A549 (cell line): ENCODE data around the gene TMEM30A. TPM values are rescaled to one million over a fixed set of nuclear protein-coding genes. Genes with fewer than 3 reads are reported as not detected.

Experiments used
- ATAC-seq, 2 experiments: fragments of 200-7000 bp in 1 of 2; fragments of >200 bp in 1 of 2; cut with Nextera tagmentation in 1 of 2; cut with Tn5 transposase in 1 of 2; 3 replicates each; pipeline versions ENCODE4 v1.8.0 to v1.9.1; 2018 to 2020; ENCODE audit warnings: mild to moderate bottlenecking in 1 of 2, moderate library complexity in 1 of 2
- CTCF ChIA-PET: fragments of 300-600 bp; sonication (Branson Sonifier 250); formaldehyde crosslinking; extraction: SDS; loops from one replicate; lab custom pipeline; 2021; ENCODE audit warnings: antibody characterized with exemption, inconsistent platforms; lab: Yijun Ruan, JAX
- POLR2A ChIA-PET: fragments of 350-600 bp; formaldehyde crosslinking; extraction: SDS; loops from one replicate; lab custom pipeline; 2021; ENCODE audit warnings: antibody characterized with exemption, inconsistent platforms; lab: Yijun Ruan, JAX
- DNase-seq, 2 experiments: peaks; one replicate each; pipeline versions ENCODE4 v3.0.0 to v3.0.0-alpha.2; 2011 to 2016; ENCODE audit warnings: low read depth in 1 of 2, low spot score in 1 of 2
- FAIRE-seq: peaks from 2 replicates; lab custom pipeline; 2011; peaks lifted over from hg19 to GRCh38; lab: Jason Lieb, UNC
- H3K27ac ChIP-seq, 2 experiments: fragments of >200 bp; sonication (Bioruptor Twin); formaldehyde crosslinking; 3 replicates each; pipeline ENCODE4 v1.5.1; 2016 to 2017
- H3K4me1 ChIP-seq: fragments of >200 bp; sonication (Bioruptor Twin); formaldehyde crosslinking; 3 replicates; pipeline ENCODE4 v1.6.1; 2016
- H3K4me2 ChIP-seq: fragments of >200 bp; sonication (Bioruptor Twin); formaldehyde crosslinking; 3 replicates; pipeline ENCODE4 v1.6.1; 2016
- H3K4me3 ChIP-seq: fragments of >200 bp; sonication (Bioruptor Twin); formaldehyde crosslinking; 3 replicates; pipeline ENCODE4 v1.5.1; 2016
- H3K9me3 ChIP-seq: fragments of >200 bp; sonication (Bioruptor Twin); formaldehyde crosslinking; 3 replicates; pipeline ENCODE4 v1.6.1; 2016
- CBX2 ChIP-seq: fragments of 200-600 bp; sonication (generic); IDR thresholded peaks from 2 replicates; pipeline ENCODE4 v1.6.1; 2016; ENCODE audit warnings: low read depth, mild to moderate bottlenecking, borderline replicate concordance
- CHD2 ChIP-seq: fragments of 150-350 bp; IDR thresholded peaks from 2 replicates; pipeline ENCODE4 v1.6.1; 2014; ENCODE audit warnings: low read length; ENCODE audit not compliant: partially characterized antibody
- CHD4 ChIP-seq: fragments of 200-600 bp; sonication (generic); IDR thresholded peaks from 2 replicates; pipeline ENCODE4 v1.6.1; 2016; ENCODE audit warnings: antibody characterized with exemption, mild to moderate bottlenecking, borderline replicate concordance
- CTCF ChIP-seq: fragments of >200 bp; sonication (Bioruptor Twin); formaldehyde crosslinking; IDR thresholded peaks from 3 replicates; pipeline ENCODE4 v1.5.1; 2016
- E2F6 ChIP-seq: IDR thresholded peaks from 2 replicates; pipeline ENCODE4 v1.6.1; 2012; ENCODE audit warnings: low read depth, borderline replicate concordance
- EHMT2 ChIP-seq: fragments of 200-600 bp; sonication (generic); IDR thresholded peaks from 2 replicates; pipeline ENCODE4 v1.6.1; 2016; ENCODE audit warnings: antibody characterized with exemption, low read depth, mild to moderate bottlenecking, moderate library complexity
- ESRRA ChIP-seq: fragments of 150-350 bp; IDR thresholded peaks from 2 replicates; pipeline ENCODE4 v1.6.1; 2014; ENCODE audit warnings: mild to moderate bottlenecking, low read length, borderline replicate concordance
- FOSL2 ChIP-seq, 2 experiments: fragments of 450-650 bp in 1 of 2; fragments of >200 bp in 1 of 2; sonication (Bioruptor Twin) in 1 of 2; formaldehyde crosslinking; IDR thresholded peaks; 2 replicates each; pipeline versions ENCODE4 v1.5.0 to v1.6.1; 2016 to 2020; ENCODE audit warnings: mild to moderate bottlenecking in 1 of 2, moderate library complexity in 1 of 2
- FOXS1 ChIP-seq: fragments of 250-450 bp; sonication (Bioruptor Pico); IDR thresholded peaks from 2 replicates; pipeline ENCODE4 v1.5.0; 2020; ENCODE audit warnings: mild to moderate bottlenecking, moderate library complexity
- GATA3 ChIP-seq: IDR thresholded peaks from 2 replicates; pipeline ENCODE4 v1.6.1; 2012; ENCODE audit warnings: borderline replicate concordance
- HDAC2 ChIP-seq: fragments of 200-600 bp; sonication (generic); IDR thresholded peaks from 2 replicates; pipeline ENCODE4 v1.6.1; 2016
- HES2 ChIP-seq: fragments of >200 bp; sonication (Bioruptor Twin); formaldehyde crosslinking; IDR thresholded peaks from 2 replicates; pipeline ENCODE4 v1.6.1; 2016
- HEYL ChIP-seq: fragments of 250-450 bp; sonication (Bioruptor Pico); IDR thresholded peaks from 2 replicates; pipeline ENCODE4 v1.8.0; 2021; ENCODE audit warnings: mild to moderate bottlenecking, moderate library complexity
- HOXA7 ChIP-seq: fragments of 250-450 bp; sonication (Bioruptor Pico); IDR thresholded peaks from 2 replicates; pipeline ENCODE4 v1.5.0; 2020; ENCODE audit warnings: mild to moderate bottlenecking, moderate library complexity
- HOXB13 ChIP-seq: fragments of 250-450 bp; sonication (Bioruptor Pico); IDR thresholded peaks from 2 replicates; pipeline ENCODE4 v1.5.0; 2020; ENCODE audit warnings: low read depth, mild to moderate bottlenecking, moderate library complexity
- HOXB5 ChIP-seq: fragments of 250-450 bp; sonication (Bioruptor Pico); IDR thresholded peaks from 2 replicates; pipeline ENCODE4 v1.5.0; 2020; ENCODE audit warnings: mild to moderate bottlenecking, moderate library complexity
- JUN ChIP-seq, 2 experiments: fragments of >200 bp; sonication (Bioruptor Twin); formaldehyde crosslinking; IDR thresholded peaks; 2 replicates in 1 of 2; 3 replicates in 1 of 2; pipeline ENCODE4 v1.6.1; 2016 to 2017
- JUNB ChIP-seq: fragments of >200 bp; sonication (Bioruptor Twin); formaldehyde crosslinking; IDR thresholded peaks from 2 replicates; pipeline ENCODE4 v1.6.1; 2016
- MAFK ChIP-seq: fragments of 450-650 bp; IDR thresholded peaks from 2 replicates; pipeline ENCODE4 v1.6.1; 2014; ENCODE audit not compliant: partially characterized antibody
- MAZ ChIP-seq: fragments of 150-350 bp; IDR thresholded peaks from 2 replicates; pipeline ENCODE4 v1.6.1; 2014; ENCODE audit warnings: antibody characterized with exemption, low read depth, low read length, borderline replicate concordance
- NFE2L2 ChIP-seq: fragments of 150-350 bp; conservative IDR thresholded peaks from 2 replicates; pipeline ENCODE4 v1.6.1; 2014; ENCODE audit warnings: low read length
- PHF8 ChIP-seq: fragments of 200-600 bp; sonication (generic); IDR thresholded peaks from 2 replicates; pipeline ENCODE4 v1.6.1; 2016; ENCODE audit warnings: low read depth, mild to moderate bottlenecking, antibody characterized with exemption, moderate library complexity, borderline replicate concordance
- POLR2AphosphoS2 ChIP-seq: conservative IDR thresholded peaks from 2 replicates; pipeline ENCODE4 v1.6.1; 2012; ENCODE audit warnings: low read length, improper control_type of control experiment, inconsistent platforms
- RAD21 ChIP-seq, 2 experiments: fragments of >200 bp in 1 of 2; sonication (Bioruptor Twin) in 1 of 2; formaldehyde crosslinking in 1 of 2; IDR thresholded peaks in 1 of 2; conservative IDR thresholded peaks in 1 of 2; 2 replicates in 1 of 2; 3 replicates in 1 of 2; pipeline ENCODE4 v1.6.1; 2012 to 2018; ENCODE audit warnings: inconsistent platforms in 1 of 2
- REST ChIP-seq: fragments of 200-600 bp; sonication (generic); IDR thresholded peaks from 2 replicates; pipeline ENCODE4 v1.6.1; 2016; ENCODE audit warnings: antibody characterized with exemption, mild to moderate bottlenecking, moderate library complexity
- RFX5 ChIP-seq: fragments of 450-650 bp; IDR thresholded peaks from 2 replicates; pipeline ENCODE4 v1.7.1; 2014; ENCODE audit warnings: antibody characterized with exemption, mild to moderate bottlenecking, moderate library complexity
- RNF2 ChIP-seq: fragments of 200-600 bp; sonication (generic); IDR thresholded peaks from 2 replicates; pipeline ENCODE4 v1.6.1; 2016; ENCODE audit warnings: low read depth, mild to moderate bottlenecking, antibody characterized with exemption, moderate library complexity, borderline replicate concordance
- SMC3 ChIP-seq: fragments of >200 bp; sonication (Bioruptor Twin); formaldehyde crosslinking; IDR thresholded peaks from 3 replicates; pipeline ENCODE4 v1.6.1; 2018; ENCODE audit warnings: inconsistent platforms
- ZC3H11A ChIP-seq: fragments of 450-650 bp; IDR thresholded peaks from 2 replicates; pipeline ENCODE4 v1.6.1; 2014; ENCODE audit warnings: antibody characterized with exemption, mild to moderate bottlenecking
- ZFP36 ChIP-seq: fragments of 450-650 bp; IDR thresholded peaks from 2 replicates; pipeline ENCODE4 v1.6.1; 2014; ENCODE audit warnings: borderline replicate concordance; ENCODE audit not compliant: partially characterized antibody
- ZNF302 ChIP-seq: fragments of 250-450 bp; sonication (Bioruptor Pico); IDR thresholded peaks from 2 replicates; pipeline ENCODE4 v1.9.0; 2021; ENCODE audit warnings: inconsistent platforms, mild to moderate bottlenecking, moderate library complexity
- WGBS: methylation state at CpG from one replicate; pipeline ENCODE4 v1.1.6; 2017; ENCODE audit errors: missing lambda C conversion rate; 5-methylcytosine and 5-hydroxymethylcytosine counted together
- polyA plus RNA-seq, 4 experiments: library from polyadenylated mRNA; depleted of rRNA in 3 of 4; stranded (reverse); fragments of >200 nt; fragmentation: RNase III in 1 of 4; extraction: RNeasy Plus Mini Kit Qiagen cat#74134 plus additional on column Dnase treatment in 1 of 4; gene quantifications; 2 replicates in 3 of 4; 3 replicates in 1 of 4; pipeline ENCODE4 v1.2.3, GENCODE V29; 2011 to 2017

TMEM30A gene
- polyA plus RNA-seq, 2 of the 4 experiments (the other 2 are of a cell fraction), result 65.1 to 75.5 TPM

GRCh38 chr6:75204959-75205775 is 79.4 kb downstream of the TMEM30A start:
- FAIRE-seq, result no peak
- POLR2A ChIA-PET, result interaction anchor here (2.0 kb wide), 1 partner anchor 796 kb away, joined by 4 read pairs; no protein-coding TSS in a partner anchor

GRCh38 chr6:75204217-75204958 is 80.2 kb downstream of the TMEM30A start:
- ChIA-PET POLR2A (interaction anchor here (0.5 to 2.0 kb wide), 2 partner anchors 537 to 795 kb away, joined by 4 to 5 read pairs; no protein-coding TSS in a partner anchor), CTCF (interaction anchor here (0.6 to 10.4 kb wide), 23 partner anchors 11 to 1349 kb away, joined by 3 to 84 read pairs (median 3); no protein-coding TSS in a partner anchor)
- Histone ChIP-seq H3K9me3 (no peaks in the 10 kb centered on the region), H3K4me1 (peaks cover 8% of the 10 kb centered on the region; the same call in 2 of the 3 replicates), H3K27ac (peak overlapping the region; percentile 60 to 83; a peak in 5 of 6 replicates), H3K4me3 (peak overlapping the region; percentile 56), H3K4me2 (peak overlapping the region; percentile 96)
- WGBS, result 8% methylated on average over 35 of the region's 35 CpGs
- DNase-seq (peak; percentile 67 to 79), FAIRE-seq (no peak), ATAC-seq (peak; percentile 7 to 51; a peak in 4 of 6 replicates)
- TF ChIP-seq NFE2L2 (no peak), SMC3 (peak; percentile 89), HEYL (no peak), CHD4 (no peak), EHMT2 (no peak), HDAC2 (no peak), RAD21 (conservative IDR thresholded peaks at IDR 0.05 in 1 of 2, IDR thresholded peaks at IDR 0.05 in 1 of 2) (peak; percentile 89 to 92), MAFK (no peak), JUN (IDR thresholded peaks at IDR 0.05) (no peak), CHD2 (peak; percentile 32), MAZ (no peak), REST (no peak), JUNB (no peak), ZNF302 (CRISPR knock-in tag) (no peak), GATA3 (no peak), E2F6 (no peak)

More at GRCh38 chr6:75204959-75205775, 79.4 kb downstream of the TMEM30A start:
- DNase-seq (peak; percentile 22 to 35), ATAC-seq (peak; percentile 24 to 53)
- Histone ChIP-seq H3K4me1 (peaks cover 8% of the 10 kb centered on the region; the same call in 2 of the 3 replicates), H3K4me3 (peak overlapping the region; percentile 56), H3K4me2 (peak overlapping the region; percentile 96), H3K27ac (peak overlapping the region; percentile 60 to 83), H3K9me3 (no peaks in the 10 kb centered on the region)
- CTCF ChIA-PET, result interaction anchor here (0.6 to 10.4 kb wide), 13 partner anchors 15 to 1472 kb away, joined by 3 to 84 read pairs (median 4); no protein-coding TSS in a partner anchor
- no peak for TF ChIP-seq GATA3
- TF ChIP-seq FOSL2 (IDR thresholded peaks at IDR 0.05), result no peak
- TF ChIP-seq FOSL2 (CRISPR knock-in tag; IDR thresholded peaks at IDR 0.05), result no peak
- no peak for TF ChIP-seq HOXB5
- no peak for TF ChIP-seq HES2
- TF ChIP-seq HOXA7 (CRISPR knock-in tag), result no peak
- no peak for TF ChIP-seq PHF8
- TF ChIP-seq HOXB13 (CRISPR knock-in tag), result no peak
- no peak for TF ChIP-seq FOXS1 (CRISPR knock-in tag)
- no peak for TF ChIP-seq ZC3H11A
- no peak for TF ChIP-seq CBX2
- TF ChIP-seq ESRRA, result no peak
- TF ChIP-seq ZFP36, result no peak
- no peak for TF ChIP-seq CTCF
- TF ChIP-seq HEYL, result no peak
- no peak for TF ChIP-seq CHD4
- no peak for TF ChIP-seq RFX5
- TF ChIP-seq SMC3, result no peak
- no peak for TF ChIP-seq POLR2AphosphoS2
- no peak for TF ChIP-seq RNF2
- WGBS, result 3% methylated on average over 29 of the region's 47 CpGs
